ENCODE measurements around the gene PSMB3. TPM values are rescaled to one million over a fixed set of nuclear protein-coding genes. Genes with fewer than 3 reads are reported as not detected.

Gene PSMB3
- total and polyA plus RNA-seq, 9 of the 15 experiments (the other 6 are each of a cell fraction or from before 2014, with no cell fraction given): 460 to 2,775 (median 574) TPM

DNA sequence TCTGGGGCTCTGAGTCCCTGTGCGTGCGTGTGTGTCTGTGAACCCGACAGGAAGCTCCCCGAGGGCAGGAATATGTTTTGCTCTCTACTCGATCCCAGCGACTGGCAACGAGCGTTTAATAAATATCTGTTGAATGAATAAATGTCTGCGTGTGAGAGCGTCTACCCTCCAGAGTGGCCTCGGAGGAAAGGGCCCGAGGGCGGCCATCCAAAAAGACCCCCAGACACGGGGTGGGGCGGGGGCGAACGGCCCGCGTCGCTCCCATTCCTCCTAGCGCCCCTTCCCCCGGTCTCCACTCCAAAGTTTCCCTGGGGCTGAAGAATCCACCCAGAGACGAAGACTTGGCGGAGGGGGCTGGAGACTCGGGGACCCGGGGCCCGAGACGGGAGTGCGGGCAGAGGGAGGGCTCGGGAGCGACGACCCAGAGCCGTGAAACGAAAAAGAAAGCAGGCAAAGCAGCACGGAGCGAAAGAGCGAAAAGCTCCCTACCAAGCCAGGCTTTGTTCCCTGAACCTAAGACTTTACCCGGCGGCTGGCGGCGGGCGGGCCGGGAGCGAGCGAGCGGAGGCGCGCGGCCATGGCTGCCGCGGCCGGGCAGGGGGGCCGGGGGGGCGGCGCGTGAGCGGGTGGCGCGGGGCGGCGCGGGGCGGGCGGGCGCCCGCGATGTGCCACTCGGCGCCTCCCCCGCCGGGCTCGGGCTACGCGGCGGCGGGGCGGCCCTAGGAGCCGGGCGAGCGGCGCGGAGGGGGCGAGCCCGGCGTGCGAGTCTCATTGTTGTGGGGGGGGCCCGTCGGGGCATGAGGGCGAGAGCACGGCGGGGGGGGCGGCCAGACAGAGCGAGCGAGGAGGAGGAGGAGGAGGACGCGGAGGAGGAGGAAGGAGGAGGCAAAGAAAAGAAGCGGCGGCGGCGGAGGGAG lies 47.7 kb upstream of the PSMB3 start, which contains the start of gene MLLT6 (continued):
- TF ChIP-seq, protein P1, sequence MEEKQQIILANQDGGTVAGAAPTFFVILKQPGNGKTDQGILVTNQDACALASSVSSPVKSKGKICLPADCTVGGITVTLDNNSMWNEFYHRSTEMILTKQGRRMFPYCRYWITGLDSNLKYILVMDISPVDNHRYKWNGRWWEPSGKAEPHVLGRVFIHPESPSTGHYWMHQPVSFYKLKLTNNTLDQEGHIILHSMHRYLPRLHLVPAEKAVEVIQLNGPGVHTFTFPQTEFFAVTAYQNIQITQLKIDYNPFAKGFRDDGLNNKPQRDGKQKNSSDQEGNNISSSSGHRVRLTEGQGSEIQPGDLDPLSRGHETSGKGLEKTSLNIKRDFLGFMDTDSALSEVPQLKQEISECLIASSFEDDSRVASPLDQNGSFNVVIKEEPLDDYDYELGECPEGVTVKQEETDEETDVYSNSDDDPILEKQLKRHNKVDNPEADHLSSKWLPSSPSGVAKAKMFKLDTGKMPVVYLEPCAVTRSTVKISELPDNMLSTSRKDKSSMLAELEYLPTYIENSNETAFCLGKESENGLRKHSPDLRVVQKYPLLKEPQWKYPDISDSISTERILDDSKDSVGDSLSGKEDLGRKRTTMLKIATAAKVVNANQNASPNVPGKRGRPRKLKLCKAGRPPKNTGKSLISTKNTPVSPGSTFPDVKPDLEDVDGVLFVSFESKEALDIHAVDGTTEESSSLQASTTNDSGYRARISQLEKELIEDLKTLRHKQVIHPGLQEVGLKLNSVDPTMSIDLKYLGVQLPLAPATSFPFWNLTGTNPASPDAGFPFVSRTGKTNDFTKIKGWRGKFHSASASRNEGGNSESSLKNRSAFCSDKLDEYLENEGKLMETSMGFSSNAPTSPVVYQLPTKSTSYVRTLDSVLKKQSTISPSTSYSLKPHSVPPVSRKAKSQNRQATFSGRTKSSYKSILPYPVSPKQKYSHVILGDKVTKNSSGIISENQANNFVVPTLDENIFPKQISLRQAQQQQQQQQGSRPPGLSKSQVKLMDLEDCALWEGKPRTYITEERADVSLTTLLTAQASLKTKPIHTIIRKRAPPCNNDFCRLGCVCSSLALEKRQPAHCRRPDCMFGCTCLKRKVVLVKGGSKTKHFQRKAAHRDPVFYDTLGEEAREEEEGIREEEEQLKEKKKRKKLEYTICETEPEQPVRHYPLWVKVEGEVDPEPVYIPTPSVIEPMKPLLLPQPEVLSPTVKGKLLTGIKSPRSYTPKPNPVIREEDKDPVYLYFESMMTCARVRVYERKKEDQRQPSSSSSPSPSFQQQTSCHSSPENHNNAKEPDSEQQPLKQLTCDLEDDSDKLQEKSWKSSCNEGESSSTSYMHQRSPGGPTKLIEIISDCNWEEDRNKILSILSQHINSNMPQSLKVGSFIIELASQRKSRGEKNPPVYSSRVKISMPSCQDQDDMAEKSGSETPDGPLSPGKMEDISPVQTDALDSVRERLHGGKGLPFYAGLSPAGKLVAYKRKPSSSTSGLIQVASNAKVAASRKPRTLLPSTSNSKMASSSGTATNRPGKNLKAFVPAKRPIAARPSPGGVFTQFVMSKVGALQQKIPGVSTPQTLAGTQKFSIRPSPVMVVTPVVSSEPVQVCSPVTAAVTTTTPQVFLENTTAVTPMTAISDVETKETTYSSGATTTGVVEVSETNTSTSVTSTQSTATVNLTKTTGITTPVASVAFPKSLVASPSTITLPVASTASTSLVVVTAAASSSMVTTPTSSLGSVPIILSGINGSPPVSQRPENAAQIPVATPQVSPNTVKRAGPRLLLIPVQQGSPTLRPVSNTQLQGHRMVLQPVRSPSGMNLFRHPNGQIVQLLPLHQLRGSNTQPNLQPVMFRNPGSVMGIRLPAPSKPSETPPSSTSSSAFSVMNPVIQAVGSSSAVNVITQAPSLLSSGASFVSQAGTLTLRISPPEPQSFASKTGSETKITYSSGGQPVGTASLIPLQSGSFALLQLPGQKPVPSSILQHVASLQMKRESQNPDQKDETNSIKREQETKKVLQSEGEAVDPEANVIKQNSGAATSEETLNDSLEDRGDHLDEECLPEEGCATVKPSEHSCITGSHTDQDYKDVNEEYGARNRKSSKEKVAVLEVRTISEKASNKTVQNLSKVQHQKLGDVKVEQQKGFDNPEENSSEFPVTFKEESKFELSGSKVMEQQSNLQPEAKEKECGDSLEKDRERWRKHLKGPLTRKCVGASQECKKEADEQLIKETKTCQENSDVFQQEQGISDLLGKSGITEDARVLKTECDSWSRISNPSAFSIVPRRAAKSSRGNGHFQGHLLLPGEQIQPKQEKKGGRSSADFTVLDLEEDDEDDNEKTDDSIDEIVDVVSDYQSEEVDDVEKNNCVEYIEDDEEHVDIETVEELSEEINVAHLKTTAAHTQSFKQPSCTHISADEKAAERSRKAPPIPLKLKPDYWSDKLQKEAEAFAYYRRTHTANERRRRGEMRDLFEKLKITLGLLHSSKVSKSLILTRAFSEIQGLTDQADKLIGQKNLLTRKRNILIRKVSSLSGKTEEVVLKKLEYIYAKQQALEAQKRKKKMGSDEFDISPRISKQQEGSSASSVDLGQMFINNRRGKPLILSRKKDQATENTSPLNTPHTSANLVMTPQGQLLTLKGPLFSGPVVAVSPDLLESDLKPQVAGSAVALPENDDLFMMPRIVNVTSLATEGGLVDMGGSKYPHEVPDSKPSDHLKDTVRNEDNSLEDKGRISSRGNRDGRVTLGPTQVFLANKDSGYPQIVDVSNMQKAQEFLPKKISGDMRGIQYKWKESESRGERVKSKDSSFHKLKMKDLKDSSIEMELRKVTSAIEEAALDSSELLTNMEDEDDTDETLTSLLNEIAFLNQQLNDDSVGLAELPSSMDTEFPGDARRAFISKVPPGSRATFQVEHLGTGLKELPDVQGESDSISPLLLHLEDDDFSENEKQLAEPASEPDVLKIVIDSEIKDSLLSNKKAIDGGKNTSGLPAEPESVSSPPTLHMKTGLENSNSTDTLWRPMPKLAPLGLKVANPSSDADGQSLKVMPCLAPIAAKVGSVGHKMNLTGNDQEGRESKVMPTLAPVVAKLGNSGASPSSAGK (IDR thresholded peaks at IDR 0.05): no peak
- no peak for TF ChIP-seq NFYB (IDR thresholded peaks at IDR 0.05; ENCODE audit: extremely low read depth, insufficient read length)
- no peak for TF ChIP-seq ZNF507 (tag; conservative IDR thresholded peaks at IDR 0.05)
- TF ChIP-seq FOXM1 (IDR thresholded peaks at IDR 0.05; ENCODE audit: low read depth): no peak
- TF ChIP-seq FOXM1 (CRISPR knock-in tag; IDR thresholded peaks at IDR 0.05; ENCODE audit: low read depth): no peak
- peak; percentile 22; the same call in 1 of the 2 replicates for TF ChIP-seq TAF7 (tag; IDR thresholded peaks at IDR 0.05)
- TF ChIP-seq, protein P2, sequence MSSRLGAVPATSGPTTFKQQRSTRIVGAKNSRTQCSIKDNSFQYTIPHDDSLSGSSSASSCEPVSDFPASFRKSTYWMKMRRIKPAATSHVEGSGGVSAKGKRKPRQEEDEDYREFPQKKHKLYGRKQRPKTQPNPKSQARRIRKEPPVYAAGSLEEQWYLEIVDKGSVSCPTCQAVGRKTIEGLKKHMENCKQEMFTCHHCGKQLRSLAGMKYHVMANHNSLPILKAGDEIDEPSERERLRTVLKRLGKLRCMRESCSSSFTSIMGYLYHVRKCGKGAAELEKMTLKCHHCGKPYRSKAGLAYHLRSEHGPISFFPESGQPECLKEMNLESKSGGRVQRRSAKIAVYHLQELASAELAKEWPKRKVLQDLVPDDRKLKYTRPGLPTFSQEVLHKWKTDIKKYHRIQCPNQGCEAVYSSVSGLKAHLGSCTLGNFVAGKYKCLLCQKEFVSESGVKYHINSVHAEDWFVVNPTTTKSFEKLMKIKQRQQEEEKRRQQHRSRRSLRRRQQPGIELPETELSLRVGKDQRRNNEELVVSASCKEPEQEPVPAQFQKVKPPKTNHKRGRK (tag; IDR thresholded peaks at IDR 0.05): no peak
- TF ChIP-seq, protein P3, sequence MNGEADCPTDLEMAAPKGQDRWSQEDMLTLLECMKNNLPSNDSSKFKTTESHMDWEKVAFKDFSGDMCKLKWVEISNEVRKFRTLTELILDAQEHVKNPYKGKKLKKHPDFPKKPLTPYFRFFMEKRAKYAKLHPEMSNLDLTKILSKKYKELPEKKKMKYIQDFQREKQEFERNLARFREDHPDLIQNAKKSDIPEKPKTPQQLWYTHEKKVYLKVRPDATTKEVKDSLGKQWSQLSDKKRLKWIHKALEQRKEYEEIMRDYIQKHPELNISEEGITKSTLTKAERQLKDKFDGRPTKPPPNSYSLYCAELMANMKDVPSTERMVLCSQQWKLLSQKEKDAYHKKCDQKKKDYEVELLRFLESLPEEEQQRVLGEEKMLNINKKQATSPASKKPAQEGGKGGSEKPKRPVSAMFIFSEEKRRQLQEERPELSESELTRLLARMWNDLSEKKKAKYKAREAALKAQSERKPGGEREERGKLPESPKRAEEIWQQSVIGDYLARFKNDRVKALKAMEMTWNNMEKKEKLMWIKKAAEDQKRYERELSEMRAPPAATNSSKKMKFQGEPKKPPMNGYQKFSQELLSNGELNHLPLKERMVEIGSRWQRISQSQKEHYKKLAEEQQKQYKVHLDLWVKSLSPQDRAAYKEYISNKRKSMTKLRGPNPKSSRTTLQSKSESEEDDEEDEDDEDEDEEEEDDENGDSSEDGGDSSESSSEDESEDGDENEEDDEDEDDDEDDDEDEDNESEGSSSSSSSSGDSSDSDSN (IDR thresholded peaks at IDR 0.05; ENCODE audit: borderline replicate concordance in 1 of 2, low read depth in 2 of 2, low read length in 2 of 2): no peak
- TF ChIP-seq ZNF239 (CRISPR knock-in tag; IDR thresholded peaks at IDR 0.05): no peak

Data from K562 (cell line).